Measurements from ENCODE around the gene AMMECR1L. TPM values are rescaled to one million over a fixed set of nuclear protein-coding genes. Genes with fewer than 3 reads are reported as not detected.

The AMMECR1L gene
- total and polyA plus RNA-seq, 3 experiments from 2014 or later = 8.7 to 24.0 (median 23.4) TPM

GRCh38 chr2:127884436-127884835 lies 1.3 kb downstream of the AMMECR1L start:
- Histone ChIP-seq H3K27ac (ENCODE audit: low read depth, low read length) (no peak overlapping the region), H3K27me3 (ENCODE audit: insufficient read depth, low read length, poor library complexity, severe bottlenecking) (no peaks in the 10 kb centered on the region), H3K9me3 (ENCODE audit: low read length) (no peaks in the 10 kb centered on the region), H3K36me3 (ENCODE audit: insufficient read depth, low read length) (peaks cover 3% of the 10 kb centered on the region), H3K4me1 (ENCODE audit: insufficient read depth, low read length) (peaks cover 28% of the 10 kb centered on the region), H3K4me3 (ENCODE audit: low read length) (peak overlapping the region; percentile 52)
- H3K4me3 Mint-ChIP-seq = peak overlapping the region; percentile 87 to 98 (median 91)
- H3K36me3 Mint-ChIP-seq = peaks cover 0 to 48% (median 0%) of the 10 kb centered on the region in 3 donors
- H3K27me3 Mint-ChIP-seq = peaks cover 0 to 1% of the 10 kb centered on the region in 2 donors
- POLR2A ChIA-PET = no interaction called here
- H3K27ac Mint-ChIP-seq = peak overlapping the region; percentile 81 to 100 (median 94)
- DNase-seq = no peak
- CTCF ChIA-PET = interaction anchor here (1.4 kb wide), 1 partner anchor 206 kb away, joined by 3 read pairs; the partner anchor contains the start of gene UGGT1
- H3K9me3 Mint-ChIP-seq = no peaks in the 10 kb centered on the region
- peaks cover 58 to 73% (median 59%) of the 10 kb centered on the region in 3 donors for H3K4me1 Mint-ChIP-seq

GRCh38 chr2:127879899-127880298 lies 5.9 kb downstream of the AMMECR1L start:
- H3K27me3 ChIP-seq (ENCODE audit: insufficient read depth, low read length, poor library complexity, severe bottlenecking) = no peaks in the 10 kb centered on the region
- no peak for DNase-seq
- Mint-ChIP-seq H3K4me3 (no peak overlapping the region), H3K9me3 (no peaks in the 10 kb centered on the region), H3K27ac (peak overlapping the region in 1 of 8 donors; percentile 26), H3K27me3 (no peaks in the 10 kb centered on the region), H3K36me3 (peaks cover 0 to 62% (median 0%) of the 10 kb centered on the region in 3 donors), H3K4me1 (peaks cover 60 to 91% (median 78%) of the 10 kb centered on the region in 3 donors)
- H3K9me3 ChIP-seq (ENCODE audit: low read length) = no peaks in the 10 kb centered on the region
- ChIA-PET CTCF (no interaction called here), POLR2A (no interaction called here)
- no peak overlapping the region for H3K27ac ChIP-seq (ENCODE audit: low read depth, low read length)
- H3K4me1 ChIP-seq (ENCODE audit: insufficient read depth, low read length) = peaks cover 14% of the 10 kb centered on the region
- peaks cover 3% of the 10 kb centered on the region for H3K36me3 ChIP-seq (ENCODE audit: insufficient read depth, low read length)
- no peak overlapping the region for H3K4me3 ChIP-seq (ENCODE audit: low read length)

GRCh38 chr2:127877626-127878025 lies 8.1 kb downstream of the AMMECR1L start:
- POLR2A ChIA-PET = no interaction called here
- Histone ChIP-seq H3K4me3 (ENCODE audit: low read length) (no peak overlapping the region), H3K27me3 (ENCODE audit: insufficient read depth, low read length, poor library complexity, severe bottlenecking) (no peaks in the 10 kb centered on the region), H3K9me3 (ENCODE audit: low read length) (no peaks in the 10 kb centered on the region), H3K4me1 (ENCODE audit: insufficient read depth, low read length) (peaks cover 3% of the 10 kb centered on the region), H3K27ac (ENCODE audit: low read depth, low read length) (no peak overlapping the region), H3K36me3 (ENCODE audit: insufficient read depth, low read length) (peaks cover 13% of the 10 kb centered on the region)
- CTCF ChIA-PET = no interaction called here
- H3K27ac Mint-ChIP-seq = peak overlapping the region in 2 of 8 donors; percentile 43 to 47
- no peaks in the 10 kb centered on the region for H3K9me3 Mint-ChIP-seq
- H3K27me3 Mint-ChIP-seq = no peaks in the 10 kb centered on the region
- H3K4me1 Mint-ChIP-seq = peaks cover 56 to 91% (median 79%) of the 10 kb centered on the region in 3 donors
- no peak overlapping the region for H3K4me3 Mint-ChIP-seq
- no peak for DNase-seq
- peaks cover 0 to 69% (median 9%) of the 10 kb centered on the region in 3 donors for H3K36me3 Mint-ChIP-seq

- Mint-ChIP-seq H3K9me3 (no peaks in the 10 kb centered on the region), H3K4me3 (no peak overlapping the region), H3K27me3 (no peaks in the 10 kb centered on the region), H3K36me3 (peaks cover 0 to 69% (median 9%) of the 10 kb centered on the region in 3 donors), H3K4me1 (peaks cover 56 to 91% (median 84%) of the 10 kb centered on the region in 3 donors), H3K27ac (peak overlapping the region in 4 of 8 donors; percentile 43 to 78 (median 58))
- Histone ChIP-seq H3K36me3 (ENCODE audit: insufficient read depth, low read length) (peaks cover 13% of the 10 kb centered on the region), H3K27ac (ENCODE audit: low read depth, low read length) (no peak overlapping the region), H3K4me1 (ENCODE audit: insufficient read depth, low read length) (peaks cover 3% of the 10 kb centered on the region), H3K4me3 (ENCODE audit: low read length) (no peak overlapping the region), H3K27me3 (ENCODE audit: insufficient read depth, low read length, poor library complexity, severe bottlenecking) (no peaks in the 10 kb centered on the region), H3K9me3 (ENCODE audit: low read length) (no peaks in the 10 kb centered on the region)
- no peak for DNase-seq
- POLR2A ChIA-PET = no interaction called here
- CTCF ChIA-PET = no interaction called here
Measured at GRCh38 chr2:127877136-127877535, 8.6 kb downstream of the AMMECR1L start.

- Histone ChIP-seq H3K27ac (ENCODE audit: low read depth, low read length) (no peak overlapping the region), H3K27me3 (ENCODE audit: insufficient read depth, low read length, poor library complexity, severe bottlenecking) (no peaks in the 10 kb centered on the region), H3K4me3 (ENCODE audit: low read length) (no peak overlapping the region), H3K36me3 (ENCODE audit: insufficient read depth, low read length) (peaks cover 14% of the 10 kb centered on the region), H3K9me3 (ENCODE audit: low read length) (no peaks in the 10 kb centered on the region), H3K4me1 (ENCODE audit: insufficient read depth, low read length) (peaks cover 3% of the 10 kb centered on the region)
- CTCF ChIA-PET = no interaction called here
- POLR2A ChIA-PET = no interaction called here
- H3K36me3 Mint-ChIP-seq = peaks cover 0 to 64% (median 12%) of the 10 kb centered on the region in 3 donors
- H3K4me1 Mint-ChIP-seq = peaks cover 38 to 67% (median 65%) of the 10 kb centered on the region in 3 donors
- H3K9me3 Mint-ChIP-seq = no peaks in the 10 kb centered on the region
- H3K27ac Mint-ChIP-seq = peak overlapping the region; percentile 60 to 88 (median 71)
- H3K27me3 Mint-ChIP-seq = no peaks in the 10 kb centered on the region
- DNase-seq = no peak
- H3K4me3 Mint-ChIP-seq = no peak overlapping the region
Measured at GRCh38 chr2:127874378-127875269, 11.1 kb downstream of the AMMECR1L start.

- no peaks in the 10 kb centered on the region for H3K27me3 Mint-ChIP-seq
- H3K36me3 Mint-ChIP-seq = peaks cover 0 to 64% (median 14%) of the 10 kb centered on the region in 3 donors
- H3K27ac Mint-ChIP-seq = peak overlapping the region in 4 of 8 donors; percentile 34 to 93 (median 74)
Measured at GRCh38 chr2:127873707-127874303, 12.0 kb downstream of the AMMECR1L start.

GRCh38 chr2:127872354-127872753 lies 13.4 kb downstream of the AMMECR1L start:
- Mint-ChIP-seq H3K27me3 (no peaks in the 10 kb centered on the region), H3K4me3 (no peak overlapping the region), H3K36me3 (peaks cover 0 to 69% (median 16%) of the 10 kb centered on the region in 3 donors), H3K9me3 (no peaks in the 10 kb centered on the region), H3K4me1 (peaks cover 27 to 49% (median 43%) of the 10 kb centered on the region in 3 donors), H3K27ac (peak overlapping the region in 5 of 8 donors; percentile 7 to 88 (median 15))
- no peaks in the 10 kb centered on the region for H3K27me3 ChIP-seq (ENCODE audit: insufficient read depth, low read length, poor library complexity, severe bottlenecking)
- no peak for DNase-seq
- no peaks in the 10 kb centered on the region for H3K9me3 ChIP-seq (ENCODE audit: low read length)
- POLR2A ChIA-PET = no interaction called here
- H3K36me3 ChIP-seq (ENCODE audit: insufficient read depth, low read length) = peaks cover 20% of the 10 kb centered on the region
- peaks cover 3% of the 10 kb centered on the region for H3K4me1 ChIP-seq (ENCODE audit: insufficient read depth, low read length)
- CTCF ChIA-PET = no interaction called here
- H3K4me3 ChIP-seq (ENCODE audit: low read length) = no peak overlapping the region
- no peak overlapping the region for H3K27ac ChIP-seq (ENCODE audit: low read depth, low read length)

More at GRCh38 chr2:127873707-127874303, 12.0 kb downstream of the AMMECR1L start:
- Histone ChIP-seq H3K4me1 (ENCODE audit: insufficient read depth, low read length) (peaks cover 3% of the 10 kb centered on the region), H3K36me3 (ENCODE audit: insufficient read depth, low read length) (peaks cover 20% of the 10 kb centered on the region), H3K4me3 (ENCODE audit: low read length) (no peak overlapping the region), H3K27me3 (ENCODE audit: insufficient read depth, low read length, poor library complexity, severe bottlenecking) (no peaks in the 10 kb centered on the region), H3K9me3 (ENCODE audit: low read length) (no peaks in the 10 kb centered on the region), H3K27ac (ENCODE audit: low read depth, low read length) (no peak overlapping the region)
- DNase-seq = no peak
- H3K4me1 Mint-ChIP-seq = peaks cover 31 to 59% (median 57%) of the 10 kb centered on the region in 3 donors
- ChIA-PET POLR2A (no interaction called here), CTCF (no interaction called here)
- no peaks in the 10 kb centered on the region for H3K9me3 Mint-ChIP-seq
- no peak overlapping the region for H3K4me3 Mint-ChIP-seq

- peaks cover 23% of the 10 kb centered on the region for H3K36me3 ChIP-seq (ENCODE audit: insufficient read depth, low read length)
- H3K27ac ChIP-seq (ENCODE audit: low read depth, low read length) = no peak overlapping the region
- H3K4me1 Mint-ChIP-seq = peaks cover 0 to under 1% (median 0%) of the 10 kb centered on the region in 3 donors
- no peak for DNase-seq
- no peak overlapping the region for H3K4me3 ChIP-seq (ENCODE audit: low read length)
- ChIA-PET POLR2A (no interaction called here), CTCF (no interaction called here)
- no peak overlapping the region for H3K4me3 Mint-ChIP-seq
- peaks cover 0 to 79% (median 22%) of the 10 kb centered on the region in 3 donors for H3K36me3 Mint-ChIP-seq
- no peak overlapping the region for H3K27ac Mint-ChIP-seq
- H3K27me3 Mint-ChIP-seq = no peaks in the 10 kb centered on the region
- no peaks in the 10 kb centered on the region for H3K27me3 ChIP-seq (ENCODE audit: insufficient read depth, low read length, poor library complexity, severe bottlenecking)
- H3K9me3 Mint-ChIP-seq = no peaks in the 10 kb centered on the region
- H3K9me3 ChIP-seq (ENCODE audit: low read length) = no peaks in the 10 kb centered on the region
- no peaks in the 10 kb centered on the region for H3K4me1 ChIP-seq (ENCODE audit: insufficient read depth, low read length)
Measured at GRCh38 chr2:127865926-127866325, 19.8 kb downstream of the AMMECR1L start.

Measured in CD8-positive, alpha-beta memory T cell (primary cell).